ENCODE results near the gene TXNIP.

TXNIP gene

DNA sequence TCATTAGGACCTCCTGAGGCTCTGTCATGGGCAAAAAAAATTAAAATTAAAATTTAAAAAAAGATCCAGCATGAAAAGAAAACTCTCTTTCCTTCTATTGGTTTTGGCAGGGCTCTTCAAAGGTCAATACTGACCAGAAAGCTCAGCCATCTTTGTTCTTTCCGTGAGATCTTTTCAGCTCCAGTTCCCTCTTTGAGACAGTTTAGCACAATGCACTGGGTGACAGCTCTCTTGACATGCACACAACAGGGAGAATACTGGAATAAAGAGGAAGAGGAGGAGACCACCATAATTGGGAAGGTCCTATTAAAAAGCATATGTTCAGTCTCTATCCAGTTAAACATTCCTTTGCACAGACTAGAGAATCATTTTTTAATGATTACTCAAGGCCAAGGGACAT, 44.9 kb downstream of the TXNIP start:
- Histone ChIP-seq H3K27me3 (ENCODE audit: control insufficient read depth, insufficient read depth, low read length) (peaks cover 22% of the 10 kb centered on the region), H3K36me3 (ENCODE audit: control insufficient read depth, insufficient read depth, low read length) (no peaks in the 10 kb centered on the region), H3K4me1 (ENCODE audit: control insufficient read depth, insufficient read depth, low read length) (peaks cover 15% of the 10 kb centered on the region), H3K9ac (ENCODE audit: low read depth, low read length) (no peak overlapping the region), H3K27ac (ENCODE audit: low read depth, low read length) (no peak overlapping the region), H3K9me3 (ENCODE audit: control insufficient read depth, insufficient read depth, low read length) (no peaks in the 10 kb centered on the region), H3K4me3 (ENCODE audit: low read depth, low read length) (no peak overlapping the region)

DNA sequence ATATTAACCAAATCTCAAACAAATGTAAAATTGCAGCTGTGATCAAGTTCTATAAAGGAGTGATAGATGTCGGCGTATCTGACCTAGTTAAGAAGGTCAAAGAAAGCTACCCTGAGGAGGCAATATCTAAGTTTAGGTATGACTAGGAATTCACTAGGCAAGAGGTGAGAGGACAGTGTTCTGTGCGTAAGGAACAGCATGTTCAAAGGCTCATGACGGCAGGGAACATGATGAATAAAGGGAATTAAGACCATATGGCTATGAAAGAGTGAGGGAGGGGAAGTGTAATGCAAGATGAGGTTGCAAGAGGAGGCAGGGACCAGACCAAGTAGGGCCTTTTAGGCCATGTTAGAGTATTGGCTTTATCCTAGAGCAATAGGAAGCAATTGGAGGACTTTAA, 47.2 kb downstream of the TXNIP start:
- peaks cover 15% of the 10 kb centered on the region for H3K4me1 ChIP-seq (ENCODE audit: control insufficient read depth, insufficient read depth, low read length)
- H3K4me3 ChIP-seq (ENCODE audit: low read depth, low read length): no peak overlapping the region
- no peak overlapping the region for H3K27ac ChIP-seq (ENCODE audit: low read depth, low read length)
- H3K9me3 ChIP-seq (ENCODE audit: control insufficient read depth, insufficient read depth, low read length): no peaks in the 10 kb centered on the region
- H3K27me3 ChIP-seq (ENCODE audit: control insufficient read depth, insufficient read depth, low read length): no peaks in the 10 kb centered on the region; the same call in 1 of the 2 replicates
- no peaks in the 10 kb centered on the region for H3K36me3 ChIP-seq (ENCODE audit: control insufficient read depth, insufficient read depth, low read length)
- no peak overlapping the region for H3K9ac ChIP-seq (ENCODE audit: low read depth, low read length)

DNA sequence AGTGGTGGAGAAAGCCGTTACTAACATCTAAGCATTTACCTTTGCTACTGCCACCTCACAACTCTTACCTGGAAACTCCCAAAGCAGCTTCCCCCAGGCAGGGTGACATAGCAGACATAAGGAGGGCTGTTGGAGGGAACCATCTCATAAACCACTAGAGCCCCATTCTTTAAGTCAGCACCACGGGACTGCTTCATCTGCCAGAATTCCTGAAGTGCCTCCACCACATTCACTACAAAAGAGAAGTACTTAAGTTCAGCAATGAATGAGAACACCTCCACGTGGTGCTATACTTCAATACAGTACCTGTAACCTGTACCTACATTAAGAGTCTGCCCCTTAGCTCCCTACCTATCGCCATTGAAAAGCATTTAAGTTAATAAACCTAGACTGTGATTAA, 48.8 kb downstream of the TXNIP start:
- H3K9ac ChIP-seq (ENCODE audit: low read depth, low read length): no peak overlapping the region
- no peak overlapping the region for H3K4me3 ChIP-seq (ENCODE audit: low read depth, low read length)
- H3K36me3 ChIP-seq (ENCODE audit: control insufficient read depth, insufficient read depth, low read length): no peaks in the 10 kb centered on the region

DNA sequence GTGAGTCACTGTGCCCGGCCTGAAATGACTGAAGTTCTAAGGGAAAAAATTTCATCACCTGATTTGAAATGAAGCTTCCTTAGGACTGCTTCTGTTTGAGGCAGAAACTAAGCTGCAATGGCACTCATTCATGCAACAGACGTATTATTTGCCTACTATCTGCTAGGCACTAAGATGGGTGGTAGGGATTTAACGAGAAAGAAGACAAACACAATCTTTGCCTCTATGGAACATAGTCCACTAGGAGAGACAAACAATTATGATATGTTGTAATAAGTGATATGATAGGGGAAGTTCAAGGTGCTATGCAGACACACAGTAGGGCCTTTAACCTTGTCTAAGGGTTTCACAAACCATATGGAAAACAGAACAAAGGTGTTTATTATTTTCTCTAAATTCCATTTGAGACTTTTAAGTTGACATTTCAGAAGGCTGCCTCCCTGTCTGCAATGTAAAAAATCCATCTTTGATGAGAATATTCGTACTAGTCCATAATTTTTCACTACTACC, 49.8 kb downstream of the TXNIP start:
- no peaks in the 10 kb centered on the region for H3K27me3 ChIP-seq (ENCODE audit: control insufficient read depth, insufficient read depth, low read length)
- H3K27ac ChIP-seq (ENCODE audit: low read depth, low read length): no peak overlapping the region
- peaks cover 15% of the 10 kb centered on the region for H3K4me1 ChIP-seq (ENCODE audit: control insufficient read depth, insufficient read depth, low read length)
- no peak overlapping the region for H3K4me3 ChIP-seq (ENCODE audit: low read depth, low read length)
- H3K9ac ChIP-seq (ENCODE audit: low read depth, low read length): no peak overlapping the region
- H3K9me3 ChIP-seq (ENCODE audit: control insufficient read depth, insufficient read depth, low read length): no peaks in the 10 kb centered on the region
- H3K36me3 ChIP-seq (ENCODE audit: control insufficient read depth, insufficient read depth, low read length): no peaks in the 10 kb centered on the region

More for the DNA sequence above, 48.8 kb downstream of the TXNIP start:
- H3K9me3 ChIP-seq (ENCODE audit: control insufficient read depth, insufficient read depth, low read length): no peaks in the 10 kb centered on the region
- H3K4me1 ChIP-seq (ENCODE audit: control insufficient read depth, insufficient read depth, low read length): peaks cover 15% of the 10 kb centered on the region
- H3K27me3 ChIP-seq (ENCODE audit: control insufficient read depth, insufficient read depth, low read length): no peaks in the 10 kb centered on the region
- H3K27ac ChIP-seq (ENCODE audit: low read depth, low read length): peak overlapping the region; percentile 16

DNA sequence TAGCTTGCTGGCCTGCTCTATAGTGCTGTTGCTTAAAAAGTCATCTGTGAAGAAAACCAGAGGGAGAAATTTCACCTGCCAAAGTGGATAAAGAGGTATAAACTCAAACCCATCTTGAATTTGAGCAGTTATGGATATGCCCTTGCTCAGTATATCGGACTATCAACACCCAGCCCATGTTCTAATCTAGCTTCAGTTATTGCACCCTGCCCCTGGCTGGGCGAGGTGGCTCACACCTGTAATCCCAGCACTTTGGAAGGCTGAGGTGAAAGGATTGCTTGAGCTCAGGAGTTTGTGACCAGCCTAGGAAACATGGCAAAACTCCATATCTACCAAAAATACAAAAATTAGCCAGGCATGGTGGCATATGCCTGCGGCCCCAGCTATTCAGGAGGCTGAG, 51.8 kb downstream of the TXNIP start:
- Histone ChIP-seq H3K9ac (ENCODE audit: low read depth, low read length) (no peak overlapping the region), H3K9me3 (ENCODE audit: control insufficient read depth, insufficient read depth, low read length) (no peaks in the 10 kb centered on the region), H3K4me3 (ENCODE audit: low read depth, low read length) (no peak overlapping the region), H3K27me3 (ENCODE audit: control insufficient read depth, insufficient read depth, low read length) (no peaks in the 10 kb centered on the region), H3K27ac (ENCODE audit: low read depth, low read length) (no peak overlapping the region), H3K4me1 (ENCODE audit: control insufficient read depth, insufficient read depth, low read length) (peaks cover 15% of the 10 kb centered on the region), H3K36me3 (ENCODE audit: control insufficient read depth, insufficient read depth, low read length) (no peaks in the 10 kb centered on the region)

DNA sequence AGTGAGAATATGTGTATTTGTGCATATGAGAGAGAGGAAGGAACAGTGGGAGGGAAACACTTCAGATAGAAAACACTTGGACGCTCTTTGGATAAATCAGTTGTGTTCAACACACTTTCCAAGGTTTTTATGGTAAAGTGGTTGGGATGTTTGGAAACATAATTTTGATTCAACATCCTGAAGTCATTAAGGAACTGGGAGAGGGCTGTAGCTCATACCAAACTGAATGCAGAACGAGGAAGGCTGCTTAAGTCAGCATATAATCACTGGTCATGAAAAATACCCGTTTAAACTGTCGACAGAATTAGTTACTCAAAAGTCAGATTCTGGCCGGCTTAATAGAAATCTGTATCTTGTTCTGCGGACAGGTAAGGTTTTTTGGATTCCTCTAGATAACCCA, 53.5 kb downstream of the TXNIP start:
- peaks cover 12% of the 10 kb centered on the region for H3K4me1 ChIP-seq (ENCODE audit: control insufficient read depth, insufficient read depth, low read length)
- no peak overlapping the region for H3K27ac ChIP-seq (ENCODE audit: low read depth, low read length)
- no peaks in the 10 kb centered on the region for H3K27me3 ChIP-seq (ENCODE audit: control insufficient read depth, insufficient read depth, low read length)
- no peaks in the 10 kb centered on the region for H3K9me3 ChIP-seq (ENCODE audit: control insufficient read depth, insufficient read depth, low read length)
- no peak overlapping the region for H3K9ac ChIP-seq (ENCODE audit: low read depth, low read length)
- no peak overlapping the region for H3K4me3 ChIP-seq (ENCODE audit: low read depth, low read length)
- no peaks in the 10 kb centered on the region for H3K36me3 ChIP-seq (ENCODE audit: control insufficient read depth, insufficient read depth, low read length)

Measured in HUES48 (cell line).